Endodermal cell (in vitro differentiated cells): ENCODE measurements around the gene SOX8. TPM values are rescaled to one million over a fixed set of nuclear protein-coding genes. Genes with fewer than 3 reads are reported as not detected.

Experiments used
- DNase-seq: peaks from one replicate; pipeline ENCODE4 v3.0.0-alpha.2; 2017
- H3K27ac ChIP-seq: 2 replicates; pipeline ENCODE4 v1.5.1; 2013; ENCODE audit warnings: mild to moderate bottlenecking, low read depth, low read length, moderate library complexity
- H3K27me3 ChIP-seq: 2 replicates; pipeline ENCODE4 v1.6.1; 2013; ENCODE audit warnings: mild to moderate bottlenecking, low read length, moderate library complexity; ENCODE audit not compliant: insufficient read depth, control insufficient read depth, poor library complexity, severe bottlenecking
- H3K36me3 ChIP-seq: 2 replicates; pipeline ENCODE4 v1.7.0; 2013; ENCODE audit warnings: mild to moderate bottlenecking, low read length, moderate library complexity; ENCODE audit not compliant: control insufficient read depth, insufficient read depth
- H3K4me1 ChIP-seq: one replicate; pipeline ENCODE4 v1.7.0; 2013; ENCODE audit warnings: low read length; ENCODE audit not compliant: control insufficient read depth, insufficient read depth
- H3K4me3 ChIP-seq: 2 replicates; pipeline ENCODE4 v1.5.1; 2013; ENCODE audit warnings: mild to moderate bottlenecking, low read length, moderate library complexity
- H3K9ac ChIP-seq: 2 replicates; pipeline ENCODE4 v1.6.1; 2013; ENCODE audit warnings: mild to moderate bottlenecking, low read length, moderate library complexity; ENCODE audit not compliant: poor library complexity, severe bottlenecking; ENCODE audit errors: extremely low read depth
- H3K9me3 ChIP-seq: 2 replicates; pipeline ENCODE4 v1.6.1; 2013; ENCODE audit warnings: mild to moderate bottlenecking, low read length, moderate library complexity; ENCODE audit not compliant: control insufficient read depth
- H3K27ac Mint-ChIP-seq: 2 replicates; pipeline ENCODE4 v1.8.0; 2020; ENCODE audit warnings: mixed read lengths
- H3K27me3 Mint-ChIP-seq: 2 replicates; pipeline ENCODE4 v1.8.0; 2021; ENCODE audit warnings: mild to moderate bottlenecking, mixed read lengths; ENCODE audit not compliant: insufficient read depth
- H3K36me3 Mint-ChIP-seq: 2 replicates; pipeline ENCODE4 v1.8.0; 2020; ENCODE audit warnings: low read depth, mixed read lengths
- H3K4me1 Mint-ChIP-seq: 2 replicates; pipeline ENCODE4 v1.8.0; 2020; ENCODE audit warnings: mixed read lengths
- H3K4me3 Mint-ChIP-seq: 2 replicates; pipeline ENCODE4 v1.8.0; 2020; ENCODE audit warnings: mild to moderate bottlenecking, moderate library complexity, mixed read lengths
- H3K9me3 Mint-ChIP-seq: 2 replicates; pipeline ENCODE4 v1.8.0; 2020; ENCODE audit warnings: mild to moderate bottlenecking, mixed read lengths
- CTCF ChIP-seq: fragments of 200-600 bp; sonication (generic); conservative IDR thresholded peaks from 2 replicates; pipeline ENCODE4 v1.5.0; 2021; ENCODE audit warnings: antibody characterized with exemption, mild to moderate bottlenecking
- WGBS, 2 experiments: methylation state at CpG; one replicate each; pipeline versions ENCODE4 v1.1.5 to v1.1.7; 2013; ENCODE audit warnings: missing lambda C conversion rate in 2 of 2, mixed read lengths in 1 of 2; ENCODE audit not compliant: insufficient coverage in 1 of 2, insufficient read length in 1 of 2; 5-methylcytosine and 5-hydroxymethylcytosine counted together
- total RNA-seq, 2 donors: library from RNA; stranded (reverse); fragmentation: NEBNext Ultra II Directional in 1 of 2; extraction: Animal tissue kit (Norgen Biotek cat#: 25700) in 1 of 2; gene quantifications; 2 replicates in 1 of 2; 3 replicates in 1 of 2; pipeline ENCODE4 v1.2.1, GENCODE V29; 2021

Gene SOX8
- total RNA-seq, 2 donors from 2014 or later, result 0.69 to 5.1 TPM

GRCh38 chr16:943971-944370, 37.6 kb upstream of the SOX8 start:
- DNase-seq, result no peak
- Histone ChIP-seq H3K27ac (no peak overlapping the region), H3K9me3 (peaks cover 26% of the 10 kb centered on the region), H3K9ac (no peak overlapping the region), H3K4me1 (no peaks in the 10 kb centered on the region), H3K4me3 (no peak overlapping the region), H3K27me3 (no peaks in the 10 kb centered on the region), H3K36me3 (no peaks in the 10 kb centered on the region)
- Mint-ChIP-seq H3K27me3 (no peaks in the 10 kb centered on the region), H3K4me1 (no peaks in the 10 kb centered on the region), H3K27ac (no peak overlapping the region), H3K36me3 (peaks cover 49% of the 10 kb centered on the region), H3K9me3 (peaks cover 41% of the 10 kb centered on the region), H3K4me3 (no peak overlapping the region)
- WGBS, 2 experiments, result 96 to 100% methylated on average over 2 to 5 of the region's 5 CpGs
- no peak for TF ChIP-seq CTCF

- Mint-ChIP-seq H3K9me3 (peaks cover 36% of the 10 kb centered on the region), H3K27ac (no peak overlapping the region), H3K4me3 (no peak overlapping the region), H3K36me3 (peaks cover 43% of the 10 kb centered on the region), H3K27me3 (no peaks in the 10 kb centered on the region), H3K4me1 (no peaks in the 10 kb centered on the region)
- H3K4me3 ChIP-seq, result no peak overlapping the region
- no peak for DNase-seq
- H3K9ac ChIP-seq, result no peak overlapping the region
- no peaks in the 10 kb centered on the region for H3K4me1 ChIP-seq
- H3K27ac ChIP-seq, result no peak overlapping the region
- 88 to 90% methylated on average over 10 of the region's 10 CpGs for WGBS, 2 experiments
- no peaks in the 10 kb centered on the region for H3K36me3 ChIP-seq
- H3K27me3 ChIP-seq, result no peaks in the 10 kb centered on the region
- no peak for TF ChIP-seq CTCF
- peaks cover 25% of the 10 kb centered on the region for H3K9me3 ChIP-seq
Observed at GRCh38 chr16:945271-946047, 36.1 kb upstream of the SOX8 start.

- H3K27me3 ChIP-seq, result no peaks in the 10 kb centered on the region
- no peak overlapping the region for H3K4me3 ChIP-seq
- no peak overlapping the region for H3K27ac ChIP-seq
- H3K36me3 Mint-ChIP-seq, result peaks cover 38% of the 10 kb centered on the region
- peaks cover 19% of the 10 kb centered on the region for H3K9me3 ChIP-seq
- no peaks in the 10 kb centered on the region for H3K4me1 Mint-ChIP-seq
- no peaks in the 10 kb centered on the region for H3K4me1 ChIP-seq
- no peaks in the 10 kb centered on the region for H3K36me3 ChIP-seq
- TF ChIP-seq CTCF, result no peak
- no peak overlapping the region for H3K9ac ChIP-seq
- no peak overlapping the region for H3K27ac Mint-ChIP-seq
- H3K9me3 Mint-ChIP-seq, result peaks cover 30% of the 10 kb centered on the region
- H3K27me3 Mint-ChIP-seq, result no peaks in the 10 kb centered on the region
- no peak for DNase-seq
- WGBS, 2 experiments, result 91 to 100% methylated on average over 3 to 8 of the region's 8 CpGs
- H3K4me3 Mint-ChIP-seq, result no peak overlapping the region
Observed at GRCh38 chr16:946048-946395, 35.5 kb upstream of the SOX8 start.
